Sigmoid colon (tissue), 4 donors: ENCODE data around the gene SLC30A7.

Experiments used
- POLR2A ChIP-seq, 2 donors: fragments of 450-650 bp; IDR thresholded peaks; one replicate each; pipeline ENCODE4 v1.6.1; 2016; ENCODE audit warnings: antibody characterized with exemption in 2 of 2, mild to moderate bottlenecking in 2 of 2, moderate library complexity in 2 of 2
- POLR2AphosphoS5 ChIP-seq, 4 donors: sonication (generic); formaldehyde crosslinking; IDR thresholded peaks; one replicate each; pipeline ENCODE4 v1.6.1; 2017; ENCODE audit warnings: antibody characterized with exemption in 4 of 4
- TF ChIP-seq, protein P1 (sequence below), 4 experiments: fragments of 450-650 bp in 3 of 4; fragments of 200-600 bp in 1 of 4; IDR thresholded peaks; one replicate each; pipeline ENCODE4 v1.5.1; 2016 to 2019; ENCODE audit warnings: antibody characterized with exemption in 4 of 4, mild to moderate bottlenecking in 3 of 4, moderate library complexity in 2 of 4

DNA sequence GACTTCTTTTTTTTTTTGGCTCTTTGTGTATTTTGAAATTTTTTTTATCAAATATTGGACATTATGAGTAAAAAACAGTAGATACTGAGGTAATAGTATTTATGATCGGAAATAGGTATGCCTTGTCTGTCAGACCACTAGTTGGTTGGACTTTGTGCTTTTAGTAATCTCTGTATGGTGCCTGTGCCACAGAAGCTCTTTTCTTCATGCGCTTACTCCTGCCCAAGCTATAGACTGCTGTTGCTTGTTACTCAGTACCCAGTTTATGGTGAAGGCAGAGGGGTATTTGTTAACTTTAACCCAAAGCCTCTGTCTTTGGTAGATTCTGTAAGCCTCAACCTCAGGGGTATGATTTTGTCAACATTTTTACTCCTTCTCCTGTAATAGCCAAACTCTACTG lies 8.6 kb downstream of the SLC30A7 start:
- TF ChIP-seq POLR2A (IDR thresholded peaks at IDR 0.05) = no peak
- TF ChIP-seq, protein P1, sequence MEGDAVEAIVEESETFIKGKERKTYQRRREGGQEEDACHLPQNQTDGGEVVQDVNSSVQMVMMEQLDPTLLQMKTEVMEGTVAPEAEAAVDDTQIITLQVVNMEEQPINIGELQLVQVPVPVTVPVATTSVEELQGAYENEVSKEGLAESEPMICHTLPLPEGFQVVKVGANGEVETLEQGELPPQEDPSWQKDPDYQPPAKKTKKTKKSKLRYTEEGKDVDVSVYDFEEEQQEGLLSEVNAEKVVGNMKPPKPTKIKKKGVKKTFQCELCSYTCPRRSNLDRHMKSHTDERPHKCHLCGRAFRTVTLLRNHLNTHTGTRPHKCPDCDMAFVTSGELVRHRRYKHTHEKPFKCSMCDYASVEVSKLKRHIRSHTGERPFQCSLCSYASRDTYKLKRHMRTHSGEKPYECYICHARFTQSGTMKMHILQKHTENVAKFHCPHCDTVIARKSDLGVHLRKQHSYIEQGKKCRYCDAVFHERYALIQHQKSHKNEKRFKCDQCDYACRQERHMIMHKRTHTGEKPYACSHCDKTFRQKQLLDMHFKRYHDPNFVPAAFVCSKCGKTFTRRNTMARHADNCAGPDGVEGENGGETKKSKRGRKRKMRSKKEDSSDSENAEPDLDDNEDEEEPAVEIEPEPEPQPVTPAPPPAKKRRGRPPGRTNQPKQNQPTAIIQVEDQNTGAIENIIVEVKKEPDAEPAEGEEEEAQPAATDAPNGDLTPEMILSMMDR (IDR thresholded peaks at IDR 0.05) = no peak
- no peak for TF ChIP-seq POLR2AphosphoS5 (IDR thresholded peaks at IDR 0.05)
